ENCODE measurements around the gene GMCL2. TPM values are rescaled to one million over a fixed set of nuclear protein-coding genes. Genes with fewer than 3 reads are reported as not detected.

GMCL2 gene
- total and polyA plus RNA-seq, 4 donors: not detected

- TF ChIP-seq MAX (IDR thresholded peaks at IDR 0.05) (peak; percentile 82), TAF1 (conservative IDR thresholded peaks at IDR 0.05) (peak; percentile 84), RXRA (IDR thresholded peaks at IDR 0.05) (no peak), SP1 (IDR thresholded peaks at IDR 0.05) (peak; percentile 99), YY1 (IDR thresholded peaks at IDR 0.05) (peak; percentile 72), CTCF (IDR thresholded peaks at IDR 0.05; ENCODE audit: low read depth, low read length, missing input control) (no peak), REST (IDR thresholded peaks at IDR 0.05) (peak; percentile 81), FOXA1 (IDR thresholded peaks at IDR 0.05) (no peak)
- TF ChIP-seq, protein P1, sequence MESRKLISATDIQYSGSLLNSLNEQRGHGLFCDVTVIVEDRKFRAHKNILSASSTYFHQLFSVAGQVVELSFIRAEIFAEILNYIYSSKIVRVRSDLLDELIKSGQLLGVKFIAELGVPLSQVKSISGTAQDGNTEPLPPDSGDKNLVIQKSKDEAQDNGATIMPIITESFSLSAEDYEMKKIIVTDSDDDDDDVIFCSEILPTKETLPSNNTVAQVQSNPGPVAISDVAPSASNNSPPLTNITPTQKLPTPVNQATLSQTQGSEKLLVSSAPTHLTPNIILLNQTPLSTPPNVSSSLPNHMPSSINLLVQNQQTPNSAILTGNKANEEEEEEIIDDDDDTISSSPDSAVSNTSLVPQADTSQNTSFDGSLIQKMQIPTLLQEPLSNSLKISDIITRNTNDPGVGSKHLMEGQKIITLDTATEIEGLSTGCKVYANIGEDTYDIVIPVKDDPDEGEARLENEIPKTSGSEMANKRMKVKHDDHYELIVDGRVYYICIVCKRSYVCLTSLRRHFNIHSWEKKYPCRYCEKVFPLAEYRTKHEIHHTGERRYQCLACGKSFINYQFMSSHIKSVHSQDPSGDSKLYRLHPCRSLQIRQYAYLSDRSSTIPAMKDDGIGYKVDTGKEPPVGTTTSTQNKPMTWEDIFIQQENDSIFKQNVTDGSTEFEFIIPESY (IDR thresholded peaks at IDR 0.05): no peak
- Histone ChIP-seq H3K36me3 (ENCODE audit: control insufficient read depth in 4 of 4, insufficient read depth in 3 of 4, low read depth in 1 of 4, low read length in 3 of 4) (peaks cover 11 to 30% (median 22%) of the 10 kb centered on the region in 4 donors), H3K9me3 (ENCODE audit: control insufficient read depth in 4 of 4, low read length in 3 of 4) (no peaks in the 10 kb centered on the region), H3K27ac (ENCODE audit: low read depth in 1 of 2, low read length in 2 of 2) (peak within 1 kb of the TSS; percentile 80 to 93), H3K9ac (ENCODE audit: low read depth in 1 of 2, low read length in 2 of 2) (peak within 1 kb of the TSS; percentile 78 to 86), H3K27me3 (ENCODE audit: control insufficient read depth in 4 of 4, insufficient read depth in 4 of 4, low read length in 3 of 4) (no peaks in the 10 kb centered on the region), H3K4me3 (ENCODE audit: low read depth in 1 of 3, low read length in 3 of 3) (peak within 1 kb of the TSS; percentile 88 to 99 (median 97)), H3K4me1 (ENCODE audit: control insufficient read depth in 4 of 4, insufficient read depth in 4 of 4, low read length in 3 of 4) (peaks cover 9 to 31% (median 29%) of the 10 kb centered on the region in 4 donors)
- peak; percentile 97 for DNase-seq (ENCODE audit: low spot score)
- under 1% methylated on average over 96 of the region's 96 CpGs for WGBS
These were observed 17.2 kb upstream of the GMCL2 start, which contains the start of gene HNRNPAB for GRCh38 chr5:178204182-178204934. Gene HNRNPAB (plus strand): TSS chr5:178204533. CDS start chr5:178204838, 305 bp downstream.

GRCh38 chr5:178203670-178204181 lies 16.6 kb upstream of the GMCL2 start:
- WGBS: 21% methylated on average over 30 of the region's 30 CpGs
- peak overlapping the region in 1 of 2 donors; percentile 78 for H3K9ac ChIP-seq (ENCODE audit: low read depth in 1 of 2, low read length in 2 of 2)
- H3K4me1 ChIP-seq (ENCODE audit: control insufficient read depth in 4 of 4, insufficient read depth in 4 of 4, low read length in 3 of 4): peaks cover 9 to 31% (median 27%) of the 10 kb centered on the region in 4 donors
- H3K4me3 ChIP-seq (ENCODE audit: low read depth in 1 of 3, low read length in 3 of 3): peak overlapping the region; percentile 88 to 99 (median 97)
- peak overlapping the region; percentile 80 to 93 for H3K27ac ChIP-seq (ENCODE audit: low read depth in 1 of 2, low read length in 2 of 2)
- H3K9me3 ChIP-seq (ENCODE audit: control insufficient read depth in 4 of 4, low read length in 3 of 4): no peaks in the 10 kb centered on the region
- no peak for TF ChIP-seq MAX (IDR thresholded peaks at IDR 0.05)
- no peak for TF ChIP-seq NR2F2 (IDR thresholded peaks at IDR 0.05)
- TF ChIP-seq, protein P2, sequence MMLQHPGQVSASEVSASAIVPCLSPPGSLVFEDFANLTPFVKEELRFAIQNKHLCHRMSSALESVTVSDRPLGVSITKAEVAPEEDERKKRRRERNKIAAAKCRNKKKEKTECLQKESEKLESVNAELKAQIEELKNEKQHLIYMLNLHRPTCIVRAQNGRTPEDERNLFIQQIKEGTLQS (IDR thresholded peaks at IDR 0.05): no peak
- TF ChIP-seq TAF1 (conservative IDR thresholded peaks at IDR 0.05): no peak
- TF ChIP-seq FOXA2 (IDR thresholded peaks at IDR 0.05): no peak
- no peak for TF ChIP-seq HNF4G (IDR thresholded peaks at IDR 0.05)
- no peak for TF ChIP-seq EGR1 (IDR thresholded peaks at IDR 0.05; ENCODE audit: low read depth in 2 of 2)
- TF ChIP-seq JUND (IDR thresholded peaks at IDR 0.05): no peak
- TF ChIP-seq SP1 (IDR thresholded peaks at IDR 0.05): no peak
- no peak for TF ChIP-seq GABPA (IDR thresholded peaks at IDR 0.05 in 1 of 2, conservative IDR thresholded peaks at IDR 0.05 in 1 of 2)
- TF ChIP-seq RAD21 (IDR thresholded peaks at IDR 0.05): no peak
- H3K27me3 ChIP-seq (ENCODE audit: control insufficient read depth in 4 of 4, insufficient read depth in 4 of 4, low read length in 3 of 4): no peaks in the 10 kb centered on the region
- no peak for DNase-seq (ENCODE audit: low spot score)
- H3K36me3 ChIP-seq (ENCODE audit: control insufficient read depth in 4 of 4, insufficient read depth in 3 of 4, low read depth in 1 of 4, low read length in 3 of 4): peaks cover 7 to 24% (median 16%) of the 10 kb centered on the region in 4 donors

Measured in liver (tissue), 9 donors.